GM21367 (cell line): Measurements from ENCODE around the gene LSM7.

ENCODE experiments used
- ATAC-seq: cut with Tn5 transposase; IDR thresholded peaks from one replicate; pipeline ENCODE4 v1.9.1; 2021; ENCODE audit not compliant: unreplicated experiment

The LSM7 gene

GRCh38 chr19:2338751-2339643, 10.6 kb upstream of the LSM7 start:
- ATAC-seq: no peak

GRCh38 chr19:2338055-2338615, 9.7 kb upstream of the LSM7 start:
- no peak for ATAC-seq

GRCh38 chr19:2337329-2337707, 8.9 kb upstream of the LSM7 start:
- ATAC-seq: no peak

GRCh38 chr19:2336528-2337328, 8.3 kb upstream of the LSM7 start:
- no peak for ATAC-seq

- no peak for ATAC-seq
These were observed 7.5 kb upstream of the LSM7 start for GRCh38 chr19:2335848-2336247.

- no peak for ATAC-seq
These were observed 6.8 kb upstream of the LSM7 start for GRCh38 chr19:2334986-2335846.

- ATAC-seq: no peak
These were observed 6.0 kb upstream of the LSM7 start for GRCh38 chr19:2334426-2334825.

GRCh38 chr19:2333807-2334211, 5.4 kb upstream of the LSM7 start:
- no peak for ATAC-seq

GRCh38 chr19:2333027-2333806, 4.8 kb upstream of the LSM7 start:
- ATAC-seq: no peak

GRCh38 chr19:2332341-2333026, 4.1 kb upstream of the LSM7 start:
- ATAC-seq: no peak

GRCh38 chr19:2331601-2332246, 3.3 kb upstream of the LSM7 start:
- no peak for ATAC-seq

- ATAC-seq: no peak
These were observed 2.4 kb upstream of the LSM7 start for GRCh38 chr19:2330632-2331284.

- no peak for ATAC-seq
These were observed 1.9 kb upstream of the LSM7 start for GRCh38 chr19:2330255-2330631.

GRCh38 chr19:2329501-2329916, 1.1 kb upstream of the LSM7 start:
- no peak for ATAC-seq

GRCh38 chr19:2329149-2329478, 728 bp upstream of the LSM7 start:
- no peak for ATAC-seq

- no peak for ATAC-seq
These were observed 499 bp downstream of the LSM7 start for GRCh38 chr19:2327773-2328400.

- no peak for ATAC-seq
These were observed 1.6 kb downstream of the LSM7 start for GRCh38 chr19:2326699-2327360.
